ENCODE data around the gene LCN10. TPM values are rescaled to one million over a fixed set of nuclear protein-coding genes. Genes with fewer than 3 reads are reported as not detected.

LCN10 gene
- total and polyA plus RNA-seq, 10 of the 15 experiments (the other 5 are each of a cell fraction or from before 2014, with no cell fraction given) = 0.06 to 1.3 (median 0.21) TPM; not detected in 1

DNA sequence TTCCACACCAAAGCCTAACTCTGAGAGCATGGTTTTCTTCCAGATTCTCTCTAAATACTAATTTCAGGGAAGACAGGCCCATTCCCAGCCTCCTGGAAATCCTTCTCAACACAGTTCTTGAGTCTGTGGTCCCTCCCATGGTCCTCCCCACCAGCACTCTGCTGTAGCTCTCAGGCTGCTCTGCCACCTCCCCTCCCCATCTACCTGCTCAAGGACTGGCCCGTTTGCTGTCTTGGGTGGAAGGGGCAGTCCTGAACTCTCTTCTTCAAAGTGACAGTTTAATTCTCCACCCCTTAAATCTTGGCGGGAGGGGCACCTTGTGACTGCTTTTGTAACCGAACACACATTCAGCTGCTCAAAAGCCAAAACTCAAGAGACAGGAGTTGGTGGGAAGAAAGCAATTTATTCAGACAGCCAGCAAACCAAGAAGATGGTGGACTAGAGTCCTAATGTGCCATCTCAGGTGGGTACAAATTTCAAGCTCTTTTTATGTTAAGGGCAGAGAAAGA is 29.2 kb upstream of the LCN10 start:
- ChIA-PET CTCF (interaction anchor here (9.3 kb wide), 1 partner anchor 11 kb away, joined by 163 read pairs; no protein-coding TSS in a partner anchor), SMC1A (ENCODE audit: uncharacterized antibody, unreplicated experiment) (interaction anchor here (1.7 kb wide), 1 partner anchor 263 kb away, joined by 3 read pairs; no protein-coding TSS in a partner anchor), RAD21 (ENCODE audit: unreplicated experiment) (no interaction called here), POLR2A (no interaction called here)
- DNase-seq (ENCODE audit: low read depth, low spot score) = no peak
- H3K9ac ChIP-seq (ENCODE audit: control insufficient read depth, insufficient read depth, low read length) = no peak overlapping the region
- H3K27ac ChIP-seq (ENCODE audit: control insufficient read depth, insufficient read depth) = no peak overlapping the region
- H3K4me1 ChIP-seq (ENCODE audit: control insufficient read depth, insufficient read depth, low read length) = peaks cover 13% of the 10 kb centered on the region
- no peaks in the 10 kb centered on the region for H3K36me3 ChIP-seq (ENCODE audit: control insufficient read depth in 2 of 2, insufficient read depth in 2 of 2, low read length in 1 of 2)
- H4K20me1 ChIP-seq (ENCODE audit: control insufficient read depth, insufficient read depth) = no peaks in the 10 kb centered on the region
- no peaks in the 10 kb centered on the region; a peak in 1 of 4 replicates for H3K27me3 ChIP-seq (replicated peaks in 1 of 2; ENCODE audit: control insufficient read depth in 2 of 2, insufficient read depth in 2 of 2, low read length in 1 of 2)
- intact Hi-C loops (cut with micrococcal nuclease; ENCODE audit: unreplicated experiment) (no loop called here), in situ Hi-C loops (cut with MboI) (no loop called here)
- no peak overlapping the region for H3K4me3 ChIP-seq
- H3K4me2 ChIP-seq (ENCODE audit: control insufficient read depth, insufficient read depth) = no peak overlapping the region
- H3K79me2 ChIP-seq (ENCODE audit: control insufficient read depth, insufficient read depth, low read length) = no peaks in the 10 kb centered on the region
- peaks cover 6% of the 10 kb centered on the region; the same call in 2 of the 3 replicates for H3K9me3 ChIP-seq (replicated peaks; ENCODE audit: control insufficient read depth, insufficient read depth, low read length)
- no peak for FAIRE-seq
- WGBS (ENCODE audit: insufficient coverage, insufficient replicate concordance, low lambda C conversion rate, missing lambda C conversion rate) = 42% methylated on average over 3 of the region's 3 CpGs
- ATAC-seq = no peak
- no peak overlapping the region for H2AFZ ChIP-seq (ENCODE audit: control insufficient read depth, low read depth, low read length)
- no TSS peak for BruUV-seq (replicated peaks)
- TF ChIP-seq HDAC2 (IDR thresholded peaks at IDR 0.05) = no peak
- TF ChIP-seq SUPT20H (IDR thresholded peaks at IDR 0.05; ENCODE audit: borderline replicate concordance, control insufficient read depth, low read depth, low read length) = no peak
- TF ChIP-seq POLR2A (IDR thresholded peaks at IDR 0.05; ENCODE audit: low read depth, low read length) = no peak
- no peak for TF ChIP-seq ASH2L (IDR thresholded peaks at IDR 0.05; ENCODE audit: borderline replicate concordance, low read depth)
- TF ChIP-seq ESRRA (IDR thresholded peaks at IDR 0.05; ENCODE audit: low read length) = no peak

DNA sequence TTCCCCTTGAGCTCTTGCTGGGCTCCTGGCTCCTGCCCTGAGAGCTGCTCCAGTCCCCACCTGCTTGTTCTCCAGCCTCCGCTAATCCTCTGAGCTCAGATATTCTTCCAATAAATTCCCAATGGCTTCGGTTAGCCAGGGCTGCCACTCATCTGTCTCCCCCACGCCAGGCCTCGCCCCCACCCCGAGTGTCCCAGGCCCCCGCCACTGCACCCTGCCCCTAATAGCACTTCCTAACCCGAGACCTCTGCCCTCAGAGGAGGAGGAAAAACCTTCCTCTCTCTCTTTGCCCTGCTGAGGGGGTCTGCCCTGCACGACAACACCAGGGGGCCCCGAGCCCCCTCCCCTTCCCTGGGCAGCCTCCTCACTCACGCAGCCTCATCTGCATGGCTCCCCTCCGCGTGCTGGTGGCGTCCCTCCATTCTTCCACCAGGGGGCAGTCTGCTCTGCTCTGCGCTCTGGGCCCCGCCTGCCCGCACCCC is 27.0 kb upstream of the LCN10 start:
- no peak for DNase-seq (ENCODE audit: low read depth, low spot score)
- Histone ChIP-seq H3K27me3 (replicated peaks in 1 of 2; ENCODE audit: control insufficient read depth in 2 of 2, insufficient read depth in 2 of 2, low read length in 1 of 2) (no peaks in the 10 kb centered on the region; a peak in 1 of 4 replicates), H2AFZ (ENCODE audit: control insufficient read depth, low read depth, low read length) (no peak overlapping the region), H3K9me3 (replicated peaks; ENCODE audit: control insufficient read depth, insufficient read depth, low read length) (peaks cover 6% of the 10 kb centered on the region; the same call in 2 of the 3 replicates), H3K27ac (ENCODE audit: control insufficient read depth, insufficient read depth) (no peak overlapping the region), H3K4me2 (ENCODE audit: control insufficient read depth, insufficient read depth) (no peak overlapping the region), H3K4me3 (no peak overlapping the region), H4K20me1 (ENCODE audit: control insufficient read depth, insufficient read depth) (no peaks in the 10 kb centered on the region), H3K79me2 (ENCODE audit: control insufficient read depth, insufficient read depth, low read length) (no peaks in the 10 kb centered on the region), H3K4me1 (ENCODE audit: control insufficient read depth, insufficient read depth, low read length) (peaks cover 26% of the 10 kb centered on the region), H3K36me3 (ENCODE audit: control insufficient read depth in 2 of 2, insufficient read depth in 2 of 2, low read length in 1 of 2) (no peaks in the 10 kb centered on the region), H3K9ac (ENCODE audit: control insufficient read depth, insufficient read depth, low read length) (no peak overlapping the region)
- ChIA-PET POLR2A (no interaction called here), CTCF (interaction anchor here (0.7 to 9.3 kb wide), 3 partner anchors 14 to 291 kb away, joined by 3 to 163 read pairs (median 4); no protein-coding TSS in a partner anchor), SMC1A (ENCODE audit: uncharacterized antibody, unreplicated experiment) (interaction anchor here (1.4 kb wide), 1 partner anchor 72 kb away, joined by 3 read pairs; the partner anchor contains the start of gene AJM1), RAD21 (ENCODE audit: unreplicated experiment) (interaction anchor here (1.6 kb wide), 1 partner anchor 9 kb away, joined by 5 read pairs; no protein-coding TSS in a partner anchor)
- in situ Hi-C loops (cut with MboI) (no loop called here), intact Hi-C loops (cut with micrococcal nuclease; ENCODE audit: unreplicated experiment) (no loop called here)
- BruUV-seq (replicated peaks) = no TSS peak
- TF ChIP-seq, protein P1, sequence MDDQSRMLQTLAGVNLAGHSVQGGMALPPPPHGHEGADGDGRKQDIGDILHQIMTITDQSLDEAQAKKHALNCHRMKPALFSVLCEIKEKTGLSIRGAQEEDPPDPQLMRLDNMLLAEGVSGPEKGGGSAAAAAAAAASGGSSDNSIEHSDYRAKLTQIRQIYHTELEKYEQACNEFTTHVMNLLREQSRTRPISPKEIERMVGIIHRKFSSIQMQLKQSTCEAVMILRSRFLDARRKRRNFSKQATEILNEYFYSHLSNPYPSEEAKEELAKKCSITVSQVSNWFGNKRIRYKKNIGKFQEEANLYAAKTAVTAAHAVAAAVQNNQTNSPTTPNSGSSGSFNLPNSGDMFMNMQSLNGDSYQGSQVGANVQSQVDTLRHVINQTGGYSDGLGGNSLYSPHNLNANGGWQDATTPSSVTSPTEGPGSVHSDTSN (IDR thresholded peaks at IDR 0.05; ENCODE audit: insufficient replicate concordance, low read depth, low read length) = no peak
- TF ChIP-seq TBL1XR1 (IDR thresholded peaks at IDR 0.05; ENCODE audit: low read depth, low read length) (no peak), RAD21 (IDR thresholded peaks at IDR 0.05; ENCODE audit: insufficient read depth, low read depth, low read length) (peak; percentile 41), SMC3 (IDR thresholded peaks at IDR 0.05; ENCODE audit: borderline replicate concordance, low read length) (peak; percentile 5; the same call in 1 of the 2 replicates), BCL11A (IDR thresholded peaks at IDR 0.05; ENCODE audit: low read depth, low read length) (no peak)
- TF ChIP-seq, protein P2, sequence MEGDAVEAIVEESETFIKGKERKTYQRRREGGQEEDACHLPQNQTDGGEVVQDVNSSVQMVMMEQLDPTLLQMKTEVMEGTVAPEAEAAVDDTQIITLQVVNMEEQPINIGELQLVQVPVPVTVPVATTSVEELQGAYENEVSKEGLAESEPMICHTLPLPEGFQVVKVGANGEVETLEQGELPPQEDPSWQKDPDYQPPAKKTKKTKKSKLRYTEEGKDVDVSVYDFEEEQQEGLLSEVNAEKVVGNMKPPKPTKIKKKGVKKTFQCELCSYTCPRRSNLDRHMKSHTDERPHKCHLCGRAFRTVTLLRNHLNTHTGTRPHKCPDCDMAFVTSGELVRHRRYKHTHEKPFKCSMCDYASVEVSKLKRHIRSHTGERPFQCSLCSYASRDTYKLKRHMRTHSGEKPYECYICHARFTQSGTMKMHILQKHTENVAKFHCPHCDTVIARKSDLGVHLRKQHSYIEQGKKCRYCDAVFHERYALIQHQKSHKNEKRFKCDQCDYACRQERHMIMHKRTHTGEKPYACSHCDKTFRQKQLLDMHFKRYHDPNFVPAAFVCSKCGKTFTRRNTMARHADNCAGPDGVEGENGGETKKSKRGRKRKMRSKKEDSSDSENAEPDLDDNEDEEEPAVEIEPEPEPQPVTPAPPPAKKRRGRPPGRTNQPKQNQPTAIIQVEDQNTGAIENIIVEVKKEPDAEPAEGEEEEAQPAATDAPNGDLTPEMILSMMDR (IDR thresholded peaks at IDR 0.05 in 2 of 3, conservative IDR thresholded peaks at IDR 0.05 in 1 of 3; ENCODE audit: control insufficient read depth in 2 of 3, extremely low read depth in 1 of 3, insufficient read depth in 1 of 3, low read depth in 3 of 3, low read length in 3 of 3) = peak; percentile 40 to 74 (median 55); a peak in 5 of 6 replicates
- 14% methylated on average over 13 of the region's 16 CpGs for WGBS (ENCODE audit: insufficient coverage, insufficient replicate concordance, low lambda C conversion rate, missing lambda C conversion rate)
- no peak for FAIRE-seq
- peak; percentile 41; the same call in 2 of the 3 replicates for ATAC-seq

Data from GM12878 (cell line).